ENCODE results near the gene AATF.

- TF ChIP-seq CTCF (conservative IDR thresholded peaks at IDR 0.05; ENCODE audit: low read length), result no peak
- no peak for TF ChIP-seq EZH2phosphoT487 (IDR thresholded peaks at IDR 0.05; ENCODE audit: borderline replicate concordance)
Measured at GRCh38 chr17:37067555-37068111, 118.9 kb downstream of the AATF start.

All from Loucy (cell line).